Measurements from ENCODE around the gene TIMM13.

Gene TIMM13

GRCh38 chr19:2457394-2458037, 30.1 kb upstream of the TIMM13 start:
- no peak for TF ChIP-seq YY1 (IDR thresholded peaks at IDR 0.05; ENCODE audit: low read depth)
- TF ChIP-seq NFIC (IDR thresholded peaks at IDR 0.05): no peak

- no peak for TF ChIP-seq EGR1 (IDR thresholded peaks at IDR 0.05)
- peak; percentile 97 for TF ChIP-seq ZBTB7A (IDR thresholded peaks at IDR 0.05; ENCODE audit: low read depth)
Observed at GRCh38 chr19:2455851-2456570, 28.6 kb upstream of the TIMM13 start.

- no peak for TF ChIP-seq CEBPB (IDR thresholded peaks at IDR 0.05)
- TF ChIP-seq TCF12 (IDR thresholded peaks at IDR 0.05; ENCODE audit: low read depth): no peak
- TF ChIP-seq TEAD4 (IDR thresholded peaks at IDR 0.05): no peak
- TF ChIP-seq RAD21 (IDR thresholded peaks at IDR 0.05; ENCODE audit: low read depth): no peak
- no peak for TF ChIP-seq USF1 (IDR thresholded peaks at IDR 0.05)
- no peak for TF ChIP-seq CREB1 (IDR thresholded peaks at IDR 0.05; ENCODE audit: low read depth)
- no peak for TF ChIP-seq EGR1 (IDR thresholded peaks at IDR 0.05)
- TF ChIP-seq FOXM1 (IDR thresholded peaks at IDR 0.05; ENCODE audit: borderline replicate concordance, low read depth): no peak
- no peak for TF ChIP-seq ZBTB7A (IDR thresholded peaks at IDR 0.05; ENCODE audit: low read depth)
- no peak for TF ChIP-seq MAX (IDR thresholded peaks at IDR 0.05)
- no peak for TF ChIP-seq EP300 (IDR thresholded peaks at IDR 0.05; ENCODE audit: borderline replicate concordance)
- no peak for TF ChIP-seq NFIC (IDR thresholded peaks at IDR 0.05)
- no peak for TF ChIP-seq YY1 (IDR thresholded peaks at IDR 0.05; ENCODE audit: low read depth)
- TF ChIP-seq REST (IDR thresholded peaks at IDR 0.05; ENCODE audit: low read depth): no peak
- TF ChIP-seq TAF1 (IDR thresholded peaks at IDR 0.05; ENCODE audit: low read depth): no peak
Observed at GRCh38 chr19:2454962-2455850, 27.8 kb upstream of the TIMM13 start.

GRCh38 chr19:2454199-2454961, 27.0 kb upstream of the TIMM13 start:
- TF ChIP-seq USF1 (IDR thresholded peaks at IDR 0.05) (no peak), ZBTB7A (IDR thresholded peaks at IDR 0.05; ENCODE audit: low read depth) (peak; percentile 60; the same call in 1 of the 2 replicates)

- TF ChIP-seq EGR1 (IDR thresholded peaks at IDR 0.05): no peak
- no peak for TF ChIP-seq TAF1 (IDR thresholded peaks at IDR 0.05; ENCODE audit: low read depth)
- TF ChIP-seq CREB1 (IDR thresholded peaks at IDR 0.05; ENCODE audit: low read depth): no peak
- no peak for TF ChIP-seq TEAD4 (IDR thresholded peaks at IDR 0.05)
- no peak for TF ChIP-seq REST (IDR thresholded peaks at IDR 0.05; ENCODE audit: low read depth)
- TF ChIP-seq YY1 (IDR thresholded peaks at IDR 0.05; ENCODE audit: low read depth): no peak
- no peak for TF ChIP-seq EP300 (IDR thresholded peaks at IDR 0.05; ENCODE audit: borderline replicate concordance)
- no peak for TF ChIP-seq NFIC (IDR thresholded peaks at IDR 0.05)
- TF ChIP-seq TCF12 (IDR thresholded peaks at IDR 0.05; ENCODE audit: low read depth): no peak
- no peak for TF ChIP-seq CEBPB (IDR thresholded peaks at IDR 0.05)
- no peak for TF ChIP-seq USF1 (IDR thresholded peaks at IDR 0.05)
- no peak for TF ChIP-seq RAD21 (IDR thresholded peaks at IDR 0.05; ENCODE audit: low read depth)
- no peak for TF ChIP-seq FOXM1 (IDR thresholded peaks at IDR 0.05; ENCODE audit: borderline replicate concordance, low read depth)
- TF ChIP-seq MAX (IDR thresholded peaks at IDR 0.05): no peak
- TF ChIP-seq ZBTB7A (IDR thresholded peaks at IDR 0.05; ENCODE audit: low read depth): no peak
Observed at GRCh38 chr19:2453431-2454025, 26.1 kb upstream of the TIMM13 start.
